ENCODE measurements around the gene CCKAR. TPM values are rescaled to one million over a fixed set of nuclear protein-coding genes. Genes with fewer than 3 reads are reported as not detected.

Gene CCKAR
- total RNA-seq, 1 experiment from 2014 or later = not detected

GRCh38 chr4:26490960-26491284 lies 638 bp upstream of the CCKAR start:
- no peak for DNase-seq (ENCODE audit: low spot score)

- DNase-seq (ENCODE audit: low spot score) = no peak
Observed at GRCh38 chr4:26489101-26489985, 941 bp downstream of the CCKAR start.

GRCh38 chr4:26485684-26486083 lies 4.6 kb downstream of the CCKAR start:
- no peak for DNase-seq (ENCODE audit: low spot score)

- no peak for DNase-seq (ENCODE audit: low spot score)
Observed at GRCh38 chr4:26484516-26484915, 5.8 kb downstream of the CCKAR start.

- DNase-seq (ENCODE audit: low spot score) = peak; percentile 30
Observed at GRCh38 chr4:26484032-26484515, 6.2 kb downstream of the CCKAR start.

- no peak for DNase-seq (ENCODE audit: low spot score)
Observed at GRCh38 chr4:26482508-26483462, 7.5 kb downstream of the CCKAR start.

GRCh38 chr4:26478330-26478729 lies 12.0 kb downstream of the CCKAR start:
- DNase-seq (ENCODE audit: low spot score) = no peak

- DNase-seq (ENCODE audit: low spot score) = no peak
Observed at GRCh38 chr4:26476545-26476944, 13.7 kb downstream of the CCKAR start.

- no peak for DNase-seq (ENCODE audit: low spot score)
Observed at GRCh38 chr4:26475716-26476115, 14.6 kb downstream of the CCKAR start.

- no peak for DNase-seq (ENCODE audit: low spot score)
Observed at GRCh38 chr4:26474551-26474950, 15.7 kb downstream of the CCKAR start.

GRCh38 chr4:26473893-26474292 lies 16.4 kb downstream of the CCKAR start:
- no peak for DNase-seq (ENCODE audit: low spot score)

GRCh38 chr4:26471890-26472289 lies 18.4 kb downstream of the CCKAR start:
- no peak for DNase-seq (ENCODE audit: low spot score)

GRCh38 chr4:26468977-26469376 lies 21.3 kb downstream of the CCKAR start:
- no peak for DNase-seq (ENCODE audit: low spot score)

GRCh38 chr4:26468283-26468949 lies 21.9 kb downstream of the CCKAR start:
- DNase-seq (ENCODE audit: low spot score) = no peak

- DNase-seq (ENCODE audit: low spot score) = no peak
Observed at GRCh38 chr4:26467724-26468123, 22.6 kb downstream of the CCKAR start.

GRCh38 chr4:26466578-26467270 lies 23.6 kb downstream of the CCKAR start:
- DNase-seq (ENCODE audit: low spot score) = no peak

GRCh38 chr4:26464420-26465095 lies 25.7 kb downstream of the CCKAR start:
- DNase-seq (ENCODE audit: low spot score) = no peak

- DNase-seq (ENCODE audit: low spot score) = no peak
Observed at GRCh38 chr4:26463386-26463785, 26.9 kb downstream of the CCKAR start.

- DNase-seq (ENCODE audit: low spot score) = no peak
Observed at GRCh38 chr4:26462874-26463273, 27.4 kb downstream of the CCKAR start.

- DNase-seq (ENCODE audit: low spot score) = no peak
Observed at GRCh38 chr4:26459756-26460530, 30.3 kb downstream of the CCKAR start.

All from A172 (cell line).